Tibial nerve (tissue), 4 donors: ENCODE measurements around the gene CORIN. TPM values are rescaled to one million over a fixed set of nuclear protein-coding genes. Genes with fewer than 3 reads are reported as not detected.
"Not testable (repeated sequence)": the region's sequence is repeated elsewhere in the genome, so short reads cannot be mapped to it uniquely, and the experiment has no call there.

Source experiments
- DNase-seq, 2 donors: peaks; one replicate each; pipeline ENCODE4 v3.0.0-alpha.2; 2019; ENCODE audit warnings: low spot score in 2 of 2
- H3K27ac ChIP-seq, 4 donors: fragments of 200-600 bp; sonication (generic) in 3 of 4; one replicate each; pipeline ENCODE4 v1.5.1; 2017 to 2019; ENCODE audit warnings: mild to moderate bottlenecking in 1 of 4
- H3K27me3 ChIP-seq, 2 donors: fragments of 200-600 bp; sonication (generic) in 1 of 2; one replicate each; pipeline versions ENCODE4 v1.5.1 to v1.6.0; 2017 to 2019
- H3K36me3 ChIP-seq, 3 donors: fragments of 200-600 bp; sonication (generic); one replicate each; pipeline ENCODE4 v1.5.1; 2018 to 2019
- H3K4me1 ChIP-seq, 4 donors: fragments of 200-600 bp; sonication (generic) in 3 of 4; one replicate each; pipeline ENCODE4 v1.5.1; 2017 to 2019
- H3K4me3 ChIP-seq, 4 donors: fragments of 200-600 bp; sonication (generic) in 3 of 4; one replicate each; pipeline ENCODE4 v1.5.1; 2017 to 2019; ENCODE audit warnings: mild to moderate bottlenecking in 1 of 4, moderate library complexity in 1 of 4
- H3K9me3 ChIP-seq, 4 donors: fragments of 200-600 bp; sonication (generic) in 3 of 4; one replicate each; pipeline ENCODE4 v1.5.1; 2017 to 2019
- EP300 ChIP-seq, 2 donors: sonication (generic); formaldehyde crosslinking; IDR thresholded peaks; one replicate each; pipeline ENCODE4 v1.6.1; 2017; ENCODE audit warnings: antibody characterized with exemption in 2 of 2, mild to moderate bottlenecking in 1 of 2
- POLR2A ChIP-seq, 2 donors: fragments of 450-650 bp; IDR thresholded peaks; one replicate each; pipeline ENCODE4 v1.6.1; 2017; ENCODE audit warnings: antibody characterized with exemption in 2 of 2, mild to moderate bottlenecking in 2 of 2, moderate library complexity in 2 of 2
- WGBS, 2 donors: methylation state at CpG; one replicate each; pipeline ENCODE4 v1.1.5; 2018; 5-methylcytosine and 5-hydroxymethylcytosine counted together
- total RNA-seq, 4 donors: library from RNA; depleted of rRNA; stranded (reverse); fragments of >200 nt; gene quantifications; one replicate each; pipeline ENCODE4 v1.1.0, GENCODE V29; 2016
- TF ChIP-seq, protein P1 (sequence below), 5 experiments: fragments of 200-600 bp in 3 of 5; fragments of 450-650 bp in 2 of 5; sonication (generic) in 3 of 5; IDR thresholded peaks; one replicate each; pipeline ENCODE4 v1.5.1; 2016 to 2019; ENCODE audit warnings: antibody characterized with exemption in 5 of 5, mild to moderate bottlenecking in 3 of 5, moderate library complexity in 2 of 5

The CORIN gene
- total RNA-seq, 4 donors from 2014 or later = 0.22 to 0.42 TPM; not detected in 2

- Histone ChIP-seq H3K27me3 (no peaks in the 10 kb centered on the region), H3K4me3 (no peak overlapping the region), H3K9me3 (no peaks in the 10 kb centered on the region), H3K36me3 (peaks cover 0 to 65% (median 0%) of the 10 kb centered on the region in 3 donors), H3K4me1 (peaks cover 0 to 3% (median 0%) of the 10 kb centered on the region in 4 donors), H3K27ac (no peak overlapping the region)
- no peak for DNase-seq
- 58 to 92% methylated on average over 1 of the region's 1 CpG for WGBS, 2 donors
- TF ChIP-seq, protein P1, sequence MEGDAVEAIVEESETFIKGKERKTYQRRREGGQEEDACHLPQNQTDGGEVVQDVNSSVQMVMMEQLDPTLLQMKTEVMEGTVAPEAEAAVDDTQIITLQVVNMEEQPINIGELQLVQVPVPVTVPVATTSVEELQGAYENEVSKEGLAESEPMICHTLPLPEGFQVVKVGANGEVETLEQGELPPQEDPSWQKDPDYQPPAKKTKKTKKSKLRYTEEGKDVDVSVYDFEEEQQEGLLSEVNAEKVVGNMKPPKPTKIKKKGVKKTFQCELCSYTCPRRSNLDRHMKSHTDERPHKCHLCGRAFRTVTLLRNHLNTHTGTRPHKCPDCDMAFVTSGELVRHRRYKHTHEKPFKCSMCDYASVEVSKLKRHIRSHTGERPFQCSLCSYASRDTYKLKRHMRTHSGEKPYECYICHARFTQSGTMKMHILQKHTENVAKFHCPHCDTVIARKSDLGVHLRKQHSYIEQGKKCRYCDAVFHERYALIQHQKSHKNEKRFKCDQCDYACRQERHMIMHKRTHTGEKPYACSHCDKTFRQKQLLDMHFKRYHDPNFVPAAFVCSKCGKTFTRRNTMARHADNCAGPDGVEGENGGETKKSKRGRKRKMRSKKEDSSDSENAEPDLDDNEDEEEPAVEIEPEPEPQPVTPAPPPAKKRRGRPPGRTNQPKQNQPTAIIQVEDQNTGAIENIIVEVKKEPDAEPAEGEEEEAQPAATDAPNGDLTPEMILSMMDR (IDR thresholded peaks at IDR 0.05) = no peak
- no peak for TF ChIP-seq EP300 (IDR thresholded peaks at IDR 0.05)
These were observed 276.5 kb downstream of the CORIN start for GRCh38 chr4:47561331-47561730.

DNA sequence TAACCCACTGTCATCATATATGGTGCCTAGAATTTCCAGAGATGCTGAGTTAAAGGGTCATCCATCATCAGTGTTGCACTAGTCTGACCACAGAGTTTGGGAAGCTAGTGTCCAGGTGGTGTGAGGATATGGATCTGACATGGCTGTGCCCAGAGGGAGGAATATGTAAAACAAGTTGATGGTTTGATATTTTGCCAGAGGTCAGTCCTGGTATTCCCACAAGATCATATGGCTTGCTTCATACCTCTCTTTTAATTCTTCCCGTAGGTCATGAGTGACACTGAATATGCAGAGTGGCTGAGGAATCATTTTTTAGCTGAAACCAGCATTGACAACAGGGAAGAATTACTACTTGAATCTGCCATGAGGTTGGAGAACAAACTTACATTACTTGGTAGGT lies 277.2 kb downstream of the CORIN start:
- TF ChIP-seq EP300 (IDR thresholded peaks at IDR 0.05) = no peak
- no peak for TF ChIP-seq POLR2A (IDR thresholded peaks at IDR 0.05)
- 86 to 96% methylated on average over 1 of the region's 1 CpG for WGBS, 2 donors
- DNase-seq = no peak
- Histone ChIP-seq H3K27me3 (no peaks in the 10 kb centered on the region), H3K9me3 (no peaks in the 10 kb centered on the region), H3K36me3 (peaks cover 0 to 67% (median 0%) of the 10 kb centered on the region in 3 donors), H3K27ac (no peak overlapping the region), H3K4me3 (no peak overlapping the region), H3K4me1 (peaks cover 0 to 3% (median 0%) of the 10 kb centered on the region in 4 donors)

DNA sequence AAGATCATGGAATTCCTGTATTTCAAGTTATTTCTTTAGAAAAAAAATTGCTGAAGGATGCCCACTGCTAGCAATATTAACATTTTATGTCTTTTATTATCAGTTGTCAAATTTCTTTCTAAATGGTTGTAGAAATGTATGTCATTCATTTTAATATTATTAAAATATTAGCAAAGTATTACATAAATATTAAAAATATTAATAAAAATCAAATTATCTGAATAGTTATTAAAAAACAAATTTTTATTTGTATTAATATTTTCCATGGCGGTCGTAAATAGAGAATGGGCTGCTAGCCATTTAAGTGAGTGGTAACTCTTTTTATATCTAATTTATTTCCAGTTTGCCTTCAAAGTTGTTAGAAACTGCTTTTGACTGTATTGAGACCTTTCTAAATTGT lies 280.6 kb downstream of the CORIN start:
- no peak for DNase-seq
- H3K36me3 ChIP-seq = peaks cover 0 to 61% (median 0%) of the 10 kb centered on the region in 3 donors
- TF ChIP-seq EP300 (IDR thresholded peaks at IDR 0.05) = no peak
- TF ChIP-seq, protein P1 (IDR thresholded peaks at IDR 0.05) = no peak
- no peak for TF ChIP-seq POLR2A (IDR thresholded peaks at IDR 0.05)
- H3K9me3 ChIP-seq = no peaks in the 10 kb centered on the region
- H3K27ac ChIP-seq = no peak overlapping the region
- H3K4me3 ChIP-seq = no peak overlapping the region
- 97% methylated on average over 2 of the region's 2 CpGs for WGBS, 2 donors
- no peaks in the 10 kb centered on the region for H3K27me3 ChIP-seq
- peaks cover 0 to 7% (median 0%) of the 10 kb centered on the region in 4 donors for H3K4me1 ChIP-seq

DNA sequence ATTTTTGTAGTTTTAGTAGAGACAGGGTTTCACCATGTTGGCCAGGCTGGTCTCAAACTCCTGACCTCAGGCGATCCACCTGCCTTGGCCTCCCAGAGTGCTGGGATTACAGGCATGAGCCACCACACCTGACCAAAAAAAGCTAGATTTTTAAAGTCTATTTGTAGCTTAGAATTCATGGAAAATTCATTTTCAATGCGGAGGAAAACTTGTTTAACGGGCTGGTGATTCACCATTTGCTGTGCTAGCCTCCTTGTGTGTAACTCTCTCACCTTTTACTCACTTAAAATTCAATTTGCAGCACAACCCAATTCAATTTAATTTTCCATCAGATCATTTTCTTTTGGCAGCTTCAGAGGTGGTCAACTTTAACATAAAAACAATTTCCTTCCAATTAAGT lies 281.9 kb downstream of the CORIN start:
- 79 to 98% methylated on average over 3 of the region's 3 CpGs for WGBS, 2 donors
- DNase-seq, H3K4me3 ChIP-seq, H3K27me3 ChIP-seq, H3K4me1 ChIP-seq, H3K27ac ChIP-seq, H3K9me3 ChIP-seq: not testable (repeated sequence)
- peaks cover 0 to 60% (median 0%) of the 10 kb centered on the region in 3 donors for H3K36me3 ChIP-seq

DNA sequence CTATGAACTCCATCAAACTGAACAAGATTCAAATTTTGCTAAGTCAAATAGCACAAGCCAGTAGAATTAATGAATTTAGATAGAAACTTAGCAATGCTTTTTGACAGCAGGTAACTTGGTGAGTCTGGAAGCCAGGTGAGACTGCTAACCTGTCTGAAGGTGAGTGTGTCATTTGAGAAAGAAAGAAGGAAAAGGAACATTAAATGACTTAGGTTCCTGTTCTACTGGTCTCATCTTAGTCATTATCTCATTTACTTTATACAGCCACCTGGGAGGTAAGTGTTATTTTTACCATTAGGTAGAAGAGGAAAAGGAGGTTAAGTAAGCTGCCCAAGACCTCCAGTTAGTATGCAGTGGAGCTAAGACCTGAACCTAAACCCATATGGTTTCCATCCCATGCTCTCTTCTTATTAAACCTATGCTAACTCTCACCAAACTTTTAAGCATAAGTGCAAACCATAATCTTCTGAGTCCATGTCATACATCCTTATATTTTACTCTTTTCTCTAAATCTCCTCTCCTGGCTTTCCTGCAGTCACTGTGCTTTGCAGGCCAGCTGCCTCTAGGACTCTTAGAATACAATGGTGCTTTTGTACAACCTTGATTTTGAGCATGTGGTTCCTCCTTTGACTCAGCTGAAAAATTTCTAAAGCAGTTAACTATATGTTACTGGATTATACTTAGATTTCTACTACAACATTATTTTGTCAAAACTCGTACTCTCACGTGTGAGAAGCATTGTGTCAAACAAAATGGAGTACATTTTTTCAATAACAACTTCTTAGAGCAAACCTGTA lies 284.3 kb downstream of the CORIN start:
- no peak overlapping the region for H3K4me3 ChIP-seq
- no peaks in the 10 kb centered on the region for H3K27me3 ChIP-seq
- H3K4me1 ChIP-seq = peaks cover 0 to 7% (median 0%) of the 10 kb centered on the region in 4 donors
- WGBS, 2 donors = 44 to 51% methylated on average over 2 of the region's 2 CpGs
- no peak for DNase-seq
- H3K9me3 ChIP-seq = no peaks in the 10 kb centered on the region
- H3K36me3 ChIP-seq = peaks cover 0 to 67% (median 0%) of the 10 kb centered on the region in 3 donors
- no peak overlapping the region for H3K27ac ChIP-seq
- no peak for TF ChIP-seq EP300 (IDR thresholded peaks at IDR 0.05)

DNA sequence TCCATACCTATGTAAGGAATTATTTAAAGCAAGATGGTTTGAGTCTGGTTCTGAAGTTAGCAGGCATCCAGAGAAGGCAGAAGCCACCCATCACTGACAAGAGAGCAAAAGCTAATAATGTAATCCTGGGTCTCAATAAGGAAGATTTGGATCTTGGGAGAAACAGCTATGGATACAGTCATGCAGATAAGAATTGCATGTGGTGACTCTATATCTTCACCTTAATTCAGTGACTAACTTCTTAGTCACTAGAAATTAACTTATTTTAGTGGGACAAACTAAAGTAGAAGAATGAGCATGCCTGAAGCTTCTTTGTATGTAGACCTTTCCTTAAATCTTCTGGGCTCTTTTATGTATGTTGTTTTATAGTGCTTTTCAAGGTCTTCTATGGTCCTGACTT lies 286.2 kb downstream of the CORIN start:
- peaks cover 0 to 74% (median 0%) of the 10 kb centered on the region in 3 donors for H3K36me3 ChIP-seq
- H3K27ac ChIP-seq = no peak overlapping the region
- peaks cover 0 to 7% (median 0%) of the 10 kb centered on the region in 4 donors for H3K4me1 ChIP-seq
- TF ChIP-seq, protein P1 (IDR thresholded peaks at IDR 0.05) = no peak
- TF ChIP-seq EP300 (IDR thresholded peaks at IDR 0.05) = no peak
- TF ChIP-seq POLR2A (IDR thresholded peaks at IDR 0.05) = no peak
- H3K27me3 ChIP-seq = no peaks in the 10 kb centered on the region
- H3K9me3 ChIP-seq = no peaks in the 10 kb centered on the region
- no peak overlapping the region for H3K4me3 ChIP-seq
- no peak for DNase-seq
